BLaER1 (cell line): Measurements from ENCODE around the gene BFSP2.
A peak's percentile ranks its signal among the peaks of the same experiment; 100 is the strongest.

Experiments
- H3K27ac ChIP-seq: shearing (Covaris generic); formaldehyde crosslinking; 2 replicates; pipeline ENCODE4 v1.8.1; 2022
- H3K27me3 ChIP-seq: shearing (Covaris generic); formaldehyde crosslinking; 2 replicates; pipeline ENCODE4 v1.8.1; 2022
- H3K36me3 ChIP-seq: shearing (Covaris generic); formaldehyde crosslinking; 2 replicates; pipeline ENCODE4 v1.8.1; 2022
- H3K4me1 ChIP-seq: shearing (Covaris generic); formaldehyde crosslinking; 2 replicates; pipeline ENCODE4 v1.8.1; 2022
- H3K4me2 ChIP-seq: shearing (Covaris generic); formaldehyde crosslinking; 2 replicates; pipeline ENCODE4 v1.8.1; 2022
- H3K4me3 ChIP-seq: shearing (Covaris generic); formaldehyde crosslinking; 2 replicates; pipeline ENCODE4 v1.8.1; 2022
- H3K9ac ChIP-seq: shearing (Covaris generic); formaldehyde crosslinking; 2 replicates; pipeline ENCODE4 v1.8.1; 2022
- H3K9me3 ChIP-seq: shearing (Covaris generic); formaldehyde crosslinking; 2 replicates; pipeline ENCODE4 v1.8.1; 2022
- H4K20me1 ChIP-seq: shearing (Covaris generic); formaldehyde crosslinking; 2 replicates; pipeline ENCODE4 v1.8.1; 2022
- Cebpa-rat ChIP-seq: shearing (Covaris generic); IDR thresholded peaks from 2 replicates; pipeline ENCODE4 v1.8.1; 2022

Gene BFSP2

DNA sequence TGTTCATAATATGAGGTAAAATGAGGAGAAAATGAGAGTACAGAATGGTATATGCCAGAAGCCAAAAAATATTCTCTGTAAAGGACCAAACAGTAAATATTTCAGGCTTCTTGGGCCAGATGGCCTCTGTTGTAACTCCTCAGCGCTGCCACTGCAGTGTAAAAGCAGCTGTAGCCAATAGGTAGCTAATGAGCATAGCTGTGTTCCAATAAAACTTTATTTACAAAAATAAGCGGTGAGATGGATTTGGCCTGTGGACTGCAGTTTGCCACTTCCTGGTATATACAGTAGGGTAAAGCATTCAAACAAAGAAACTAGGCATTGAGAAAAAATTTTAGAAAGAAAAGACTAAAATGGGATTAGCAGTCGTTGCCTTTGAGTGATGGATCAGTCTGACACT lies 51.5 kb downstream of the BFSP2 start:
- no peak overlapping the region for H3K9ac ChIP-seq
- H3K4me2 ChIP-seq, result no peak overlapping the region
- no peaks in the 10 kb centered on the region for H3K9me3 ChIP-seq
- no peaks in the 10 kb centered on the region for H3K27me3 ChIP-seq
- no peak for TF ChIP-seq Cebpa-rat
- no peaks in the 10 kb centered on the region for H3K36me3 ChIP-seq
- H3K4me3 ChIP-seq, result no peak overlapping the region
- H3K27ac ChIP-seq, result no peak overlapping the region
- no peaks in the 10 kb centered on the region; the same call in 1 of the 2 replicates for H3K4me1 ChIP-seq
- no peaks in the 10 kb centered on the region for H4K20me1 ChIP-seq

DNA sequence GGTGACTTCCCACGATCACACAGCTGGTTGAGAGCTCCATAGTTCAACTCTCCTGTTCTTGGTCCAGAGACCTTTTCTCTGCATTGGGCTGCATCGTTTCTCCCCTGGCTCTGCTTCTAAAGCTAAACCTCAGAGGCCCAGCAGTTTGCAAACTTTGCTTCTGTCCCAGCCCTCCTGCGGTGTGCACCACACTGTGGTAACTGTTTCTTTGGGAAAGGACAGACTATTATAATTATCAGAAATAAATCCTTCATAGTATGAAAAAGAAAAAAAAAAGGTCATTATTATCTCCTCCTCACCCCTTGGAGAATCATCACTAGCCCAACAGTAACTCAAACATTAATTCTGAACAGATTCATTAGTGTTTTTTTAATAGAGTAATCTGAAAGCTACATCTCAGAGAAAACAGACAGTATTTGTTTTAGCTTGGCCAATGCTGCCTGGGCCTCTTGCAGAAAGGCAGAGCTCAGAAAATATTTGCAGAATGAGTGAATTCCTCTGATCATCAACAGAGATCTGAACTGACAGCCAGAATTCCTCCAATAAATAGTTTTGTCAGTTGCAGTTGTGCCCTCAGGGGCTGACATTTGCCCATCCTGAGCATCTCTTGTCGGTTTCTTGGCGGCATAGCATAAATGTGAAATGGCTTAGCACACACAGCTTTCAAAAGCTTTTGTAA lies 52.9 kb downstream of the BFSP2 start:
- H4K20me1 ChIP-seq, result no peaks in the 10 kb centered on the region
- no peak overlapping the region for H3K9ac ChIP-seq
- no peak for TF ChIP-seq Cebpa-rat
- H3K4me1 ChIP-seq, result no peaks in the 10 kb centered on the region; the same call in 1 of the 2 replicates
- no peaks in the 10 kb centered on the region for H3K36me3 ChIP-seq
- H3K4me2 ChIP-seq, result no peak overlapping the region
- H3K4me3 ChIP-seq, result no peak overlapping the region
- H3K27ac ChIP-seq, result no peak overlapping the region
- H3K27me3 ChIP-seq, result no peaks in the 10 kb centered on the region
- no peaks in the 10 kb centered on the region for H3K9me3 ChIP-seq

DNA sequence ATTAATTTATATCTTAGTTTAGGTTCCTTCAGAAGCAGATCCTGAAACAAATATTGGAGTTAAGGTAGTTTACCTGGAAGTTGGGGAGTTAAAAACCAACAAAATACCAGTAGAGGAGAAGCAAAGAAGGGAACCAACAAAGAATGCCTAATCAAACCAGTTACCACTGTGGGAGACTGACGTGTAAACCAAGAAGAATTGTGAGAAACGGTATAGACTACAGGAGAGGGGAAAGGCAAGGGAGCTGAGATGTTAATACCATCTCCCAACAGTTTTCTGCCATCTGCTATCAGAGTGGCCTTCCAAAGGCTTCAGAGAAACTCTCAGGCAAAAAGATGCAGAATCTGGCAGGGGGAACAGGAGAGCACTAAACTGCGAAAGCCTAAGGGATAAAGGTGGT lies 53.5 kb downstream of the BFSP2 start:
- no peak overlapping the region for H3K9ac ChIP-seq
- no peaks in the 10 kb centered on the region for H4K20me1 ChIP-seq
- no peaks in the 10 kb centered on the region for H3K9me3 ChIP-seq
- TF ChIP-seq Cebpa-rat, result no peak
- no peaks in the 10 kb centered on the region for H3K36me3 ChIP-seq
- H3K4me1 ChIP-seq, result no peaks in the 10 kb centered on the region
- H3K4me3 ChIP-seq, result no peak overlapping the region
- H3K27me3 ChIP-seq, result no peaks in the 10 kb centered on the region
- no peak overlapping the region for H3K4me2 ChIP-seq
- H3K27ac ChIP-seq, result no peak overlapping the region

DNA sequence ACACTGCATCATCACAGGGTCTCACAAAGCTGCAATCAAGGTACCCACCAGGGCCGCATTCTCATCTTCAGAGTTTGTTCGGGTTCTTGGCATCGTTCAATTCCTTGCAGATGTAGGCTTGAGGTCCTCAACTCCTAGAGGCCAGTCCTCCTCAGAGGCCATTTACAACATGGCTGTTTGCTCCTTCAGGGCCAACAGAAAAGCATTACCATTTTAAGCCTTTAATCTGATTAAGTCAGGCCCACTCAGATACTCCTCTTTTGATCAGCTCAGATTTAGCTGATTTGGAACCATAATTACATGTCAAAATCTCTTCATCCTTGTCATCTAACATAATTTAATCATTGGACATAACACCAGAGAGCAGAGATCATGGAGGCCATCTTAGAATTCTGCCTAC lies 55.4 kb downstream of the BFSP2 start:
- H3K9ac ChIP-seq, result no peak overlapping the region
- H3K36me3 ChIP-seq, result no peaks in the 10 kb centered on the region
- no peak overlapping the region for H3K4me3 ChIP-seq
- no peak overlapping the region for H3K27ac ChIP-seq
- H3K4me1 ChIP-seq, result peaks cover 5% of the 10 kb centered on the region
- TF ChIP-seq Cebpa-rat, result no peak
- no peaks in the 10 kb centered on the region for H3K27me3 ChIP-seq
- no peaks in the 10 kb centered on the region for H3K9me3 ChIP-seq
- no peaks in the 10 kb centered on the region for H4K20me1 ChIP-seq
- no peak overlapping the region for H3K4me2 ChIP-seq

DNA sequence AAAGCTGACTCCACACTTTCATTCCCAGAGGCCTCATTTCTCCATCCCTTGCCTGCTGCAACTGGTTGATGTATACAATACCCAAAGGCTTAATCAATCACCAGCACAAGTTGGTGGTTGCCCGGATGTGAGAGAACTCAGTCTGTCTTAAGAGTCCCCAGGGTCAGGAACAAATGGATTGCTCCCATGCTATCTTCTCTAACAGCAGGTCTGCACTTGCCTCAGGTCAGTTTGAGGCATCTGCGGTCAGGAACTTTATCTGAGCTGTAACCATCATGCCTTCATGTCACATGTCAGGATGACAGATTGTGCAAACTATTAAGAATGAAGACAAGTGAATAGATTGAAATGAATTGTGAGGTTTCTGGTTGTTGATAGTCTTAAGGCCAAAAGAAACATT lies 56.1 kb downstream of the BFSP2 start:
- Histone ChIP-seq H3K9me3 (no peaks in the 10 kb centered on the region), H3K4me1 (peaks cover 11% of the 10 kb centered on the region), H3K36me3 (no peaks in the 10 kb centered on the region), H3K4me2 (no peak overlapping the region), H3K27me3 (no peaks in the 10 kb centered on the region), H3K9ac (no peak overlapping the region), H3K4me3 (no peak overlapping the region), H3K27ac (no peak overlapping the region), H4K20me1 (no peaks in the 10 kb centered on the region)
- no peak for TF ChIP-seq Cebpa-rat

DNA sequence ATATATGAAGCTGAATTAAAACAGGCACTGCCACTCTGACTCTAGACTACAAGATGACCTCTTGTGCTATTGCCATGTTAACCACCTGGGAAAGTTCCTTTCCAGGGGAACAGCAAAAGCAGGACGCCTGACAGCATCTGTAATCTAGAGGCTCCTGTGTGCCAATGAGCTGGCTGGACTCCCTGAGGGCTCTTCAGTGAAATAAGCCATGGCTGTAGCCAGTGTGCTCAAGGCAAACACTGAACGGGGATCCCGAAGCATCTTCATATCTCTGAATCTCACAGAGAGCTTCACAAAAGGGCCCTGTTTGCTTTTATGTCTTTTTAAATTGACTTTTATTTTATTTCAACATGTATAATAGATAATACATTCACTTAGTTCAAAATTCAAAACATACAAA lies 57.2 kb downstream of the BFSP2 start:
- Histone ChIP-seq H3K4me2 (no peak overlapping the region), H3K4me1 (peaks cover 16% of the 10 kb centered on the region), H3K27me3 (no peaks in the 10 kb centered on the region), H3K9me3 (no peaks in the 10 kb centered on the region), H3K9ac (no peak overlapping the region), H4K20me1 (no peaks in the 10 kb centered on the region), H3K4me3 (no peak overlapping the region), H3K27ac (no peak overlapping the region), H3K36me3 (no peaks in the 10 kb centered on the region)
- no peak for TF ChIP-seq Cebpa-rat

DNA sequence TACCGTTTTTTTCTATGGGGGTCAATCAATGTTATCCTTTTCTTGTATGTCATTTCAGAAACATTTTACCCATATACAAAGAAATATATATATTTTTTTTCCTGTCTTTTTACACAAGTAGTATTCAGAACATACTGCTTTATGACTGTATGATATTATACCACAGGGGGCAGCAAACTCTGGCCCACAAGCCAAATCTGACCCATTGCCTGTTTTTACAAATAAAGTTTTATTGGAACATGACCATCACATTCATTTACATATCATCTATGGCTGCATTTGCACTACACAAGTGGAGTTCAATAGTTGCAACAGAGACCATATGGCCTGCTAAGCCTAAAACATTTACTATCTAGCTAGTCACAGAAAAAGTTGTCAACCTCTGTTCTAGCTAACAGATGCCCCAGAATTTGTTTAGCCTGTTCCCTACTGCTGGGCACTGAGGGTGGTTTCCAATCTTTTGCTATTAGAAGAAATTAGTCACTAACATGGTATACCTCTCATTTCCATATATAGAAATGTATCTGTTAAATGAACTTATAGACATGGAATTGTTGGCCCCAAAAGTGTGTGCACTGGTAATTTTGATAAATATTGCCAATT lies 57.7 kb downstream of the BFSP2 start:
- Histone ChIP-seq H3K4me1 (peaks cover 16% of the 10 kb centered on the region), H3K9me3 (no peaks in the 10 kb centered on the region), H3K4me2 (no peak overlapping the region), H3K27me3 (no peaks in the 10 kb centered on the region), H3K27ac (no peak overlapping the region), H3K36me3 (no peaks in the 10 kb centered on the region), H4K20me1 (no peaks in the 10 kb centered on the region), H3K4me3 (no peak overlapping the region), H3K9ac (no peak overlapping the region)
- TF ChIP-seq Cebpa-rat, result no peak

DNA sequence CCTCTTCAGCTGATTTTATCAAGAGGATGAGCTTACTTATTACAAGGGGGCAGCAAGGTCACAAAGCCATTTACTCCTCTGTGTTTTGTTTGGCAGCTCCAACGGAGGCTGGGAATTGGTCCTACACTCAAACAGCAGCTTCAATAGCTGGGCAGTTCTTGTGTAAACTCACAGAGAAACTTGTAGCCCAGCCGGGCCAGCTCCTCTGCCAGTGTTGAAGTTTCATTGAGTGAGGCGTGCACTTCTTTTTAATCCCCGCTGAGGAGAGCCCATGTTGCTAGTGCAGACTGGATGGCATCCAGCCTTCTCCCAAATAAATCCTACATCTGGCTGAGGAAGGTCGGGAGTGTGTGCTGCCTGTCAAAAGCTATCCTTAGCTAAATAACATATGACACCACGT lies 59.5 kb downstream of the BFSP2 start:
- TF ChIP-seq Cebpa-rat, result no peak
- H3K36me3 ChIP-seq, result no peaks in the 10 kb centered on the region
- H3K27me3 ChIP-seq, result no peaks in the 10 kb centered on the region
- no peak overlapping the region for H3K4me3 ChIP-seq
- no peaks in the 10 kb centered on the region for H4K20me1 ChIP-seq
- no peaks in the 10 kb centered on the region for H3K9me3 ChIP-seq
- H3K9ac ChIP-seq, result no peak overlapping the region
- no peak overlapping the region for H3K27ac ChIP-seq
- H3K4me2 ChIP-seq, result no peak overlapping the region
- H3K4me1 ChIP-seq, result peaks cover 32% of the 10 kb centered on the region

DNA sequence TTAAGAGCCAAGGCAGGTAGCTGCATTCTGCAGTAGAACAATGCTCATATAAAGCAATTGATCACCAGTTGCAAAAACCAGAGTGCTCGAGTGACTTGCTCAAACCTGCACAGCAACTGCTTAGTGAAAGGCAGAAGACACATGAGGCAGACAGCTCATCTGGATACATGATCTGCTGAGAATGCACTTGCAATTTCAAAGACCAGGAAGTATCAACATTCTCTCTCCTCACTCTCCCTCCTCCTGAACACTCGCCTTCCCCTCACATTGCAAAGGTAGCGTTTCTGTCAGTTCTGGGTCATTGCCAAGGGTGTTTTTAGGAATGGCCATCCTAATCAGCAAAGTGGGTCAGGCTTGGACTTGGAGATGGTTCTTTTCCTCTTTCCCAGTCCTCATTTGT lies 61.0 kb downstream of the BFSP2 start:
- Histone ChIP-seq H3K4me3 (no peak overlapping the region), H3K4me1 (peaks cover 46% of the 10 kb centered on the region), H3K36me3 (no peaks in the 10 kb centered on the region), H3K27ac (no peak overlapping the region), H3K27me3 (no peaks in the 10 kb centered on the region), H3K9me3 (no peaks in the 10 kb centered on the region), H3K9ac (no peak overlapping the region), H4K20me1 (no peaks in the 10 kb centered on the region), H3K4me2 (peak overlapping the region; percentile 38; the same call in 1 of the 2 replicates)
- TF ChIP-seq Cebpa-rat, result no peak

DNA sequence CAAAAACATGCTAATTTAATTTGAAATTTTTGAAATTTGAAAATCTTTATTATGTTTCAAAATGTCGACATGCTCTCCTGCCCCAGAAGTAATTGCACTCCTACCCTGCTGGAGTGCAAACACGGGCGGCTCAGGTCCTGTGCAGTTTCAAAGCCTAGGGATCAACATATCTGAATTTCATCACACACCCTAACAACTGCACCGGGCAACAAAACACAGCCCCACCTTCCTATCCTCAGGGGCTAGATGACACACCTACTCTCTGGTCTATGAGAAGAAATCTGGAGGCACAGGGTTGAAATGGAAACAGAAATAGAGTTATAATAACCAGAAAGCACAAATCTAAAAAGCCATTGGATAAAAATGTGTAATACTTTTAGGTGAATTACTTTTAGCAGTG lies 61.4 kb downstream of the BFSP2 start:
- Histone ChIP-seq H3K27me3 (no peaks in the 10 kb centered on the region), H3K4me3 (no peak overlapping the region), H4K20me1 (no peaks in the 10 kb centered on the region), H3K36me3 (no peaks in the 10 kb centered on the region), H3K9ac (no peak overlapping the region), H3K4me1 (peaks cover 50% of the 10 kb centered on the region), H3K9me3 (no peaks in the 10 kb centered on the region), H3K4me2 (no peak overlapping the region), H3K27ac (no peak overlapping the region)
- TF ChIP-seq Cebpa-rat, result no peak
